GM18861 (cell line): ENCODE results near the gene CDC14A.

Source experiments
- ATAC-seq: cut with Tn5 transposase; IDR thresholded peaks from one replicate; pipeline ENCODE4 v1.9.1; 2021; ENCODE audit not compliant: unreplicated experiment

CDC14A gene

GRCh38 chr1:100530141-100530540 lies 177.8 kb downstream of the CDC14A start:
- no peak for ATAC-seq

GRCh38 chr1:100530880-100531487 lies 178.7 kb downstream of the CDC14A start:
- peak; percentile 85 for ATAC-seq

GRCh38 chr1:100532645-100533044 lies 180.3 kb downstream of the CDC14A start:
- ATAC-seq, result no peak

- ATAC-seq, result no peak
These were observed 183.0 kb downstream of the CDC14A start for GRCh38 chr1:100535264-100535663.

GRCh38 chr1:100536031-100536430 lies 183.7 kb downstream of the CDC14A start:
- ATAC-seq, result peak; percentile 92

- no peak for ATAC-seq
These were observed 186.9 kb downstream of the CDC14A start for GRCh38 chr1:100538913-100539835.

GRCh38 chr1:100539836-100540536 lies 187.7 kb downstream of the CDC14A start:
- no peak for ATAC-seq

- ATAC-seq, result no peak
These were observed 190.0 kb downstream of the CDC14A start for GRCh38 chr1:100542285-100542684.

- peak; percentile 72 for ATAC-seq
These were observed 191.3 kb downstream of the CDC14A start for GRCh38 chr1:100543640-100544039.

- no peak for ATAC-seq
These were observed 192.5 kb downstream of the CDC14A start for GRCh38 chr1:100544791-100545190.

GRCh38 chr1:100545855-100546254 lies 193.5 kb downstream of the CDC14A start:
- ATAC-seq, result no peak

GRCh38 chr1:100552031-100552430 lies 199.7 kb downstream of the CDC14A start:
- ATAC-seq, result no peak

- no peak for ATAC-seq
These were observed 200.6 kb downstream of the CDC14A start for GRCh38 chr1:100552922-100553321.

GRCh38 chr1:100556181-100556580 lies 203.9 kb downstream of the CDC14A start:
- ATAC-seq, result no peak

- no peak for ATAC-seq
These were observed 204.8 kb downstream of the CDC14A start for GRCh38 chr1:100556925-100557605.

GRCh38 chr1:100557606-100557953 lies 205.3 kb downstream of the CDC14A start:
- ATAC-seq, result no peak

- no peak for ATAC-seq
These were observed 213.2 kb downstream of the CDC14A start for GRCh38 chr1:100565533-100565932.

GRCh38 chr1:100565937-100566699 lies 213.8 kb downstream of the CDC14A start:
- ATAC-seq, result no peak

- ATAC-seq, result no peak
These were observed 214.8 kb downstream of the CDC14A start for GRCh38 chr1:100567062-100567461.
